HG02588 (cell line): ENCODE results near the gene ABCD2.
"Not testable (repeated sequence)": the region's sequence is repeated elsewhere in the genome, so short reads cannot be mapped to it uniquely, and the experiment has no call there.

Source experiments
- ATAC-seq: cut with Tn5 transposase; IDR thresholded peaks from one replicate; pipeline ENCODE4 v1.9.1; 2021; ENCODE audit warnings: mild to moderate bottlenecking, moderate library complexity; ENCODE audit not compliant: unreplicated experiment

Gene ABCD2

DNA sequence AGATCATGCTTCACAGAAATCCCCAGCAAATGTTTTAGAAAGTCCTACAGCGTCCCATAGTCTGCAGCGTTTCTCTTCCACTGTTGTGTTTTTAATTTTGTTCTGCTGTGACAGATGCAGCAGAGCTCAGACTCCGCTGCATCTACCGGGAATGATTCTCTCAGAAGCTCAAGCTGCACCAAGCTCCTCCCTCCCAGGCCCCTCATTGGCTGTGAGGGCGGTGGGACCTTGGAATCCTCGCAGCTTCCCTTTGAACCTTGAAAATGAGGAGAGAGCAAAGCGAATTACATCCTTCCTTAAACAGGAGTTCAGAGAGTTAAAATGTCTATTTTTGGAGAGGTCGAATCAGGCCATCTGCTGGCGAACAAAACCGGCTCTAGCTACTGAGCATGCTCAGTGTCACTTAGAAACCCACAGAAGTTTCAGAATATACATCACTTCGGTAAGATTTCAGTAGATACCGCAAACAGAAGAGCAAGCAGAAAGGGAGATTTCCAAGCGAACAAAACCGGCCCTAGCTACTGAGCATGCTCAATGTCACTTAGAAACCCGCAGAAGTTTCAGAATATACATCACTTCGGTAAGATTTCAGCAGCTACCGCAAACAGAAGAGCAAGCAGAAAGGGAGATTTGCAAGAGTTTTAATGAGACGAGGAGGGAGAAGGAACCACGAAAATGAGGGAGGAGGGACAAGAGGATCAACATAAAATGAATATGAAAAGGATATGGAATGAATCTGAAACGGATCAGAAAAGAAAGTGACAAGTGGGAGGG is at the start of gene ABCD2:
TSS of gene ABCD2 (minus strand) at position 144 of the 774 bp plus-strand sequence. CDS start 188 bp downstream, outside the sequence.
- peak; percentile 77 for ATAC-seq

DNA sequence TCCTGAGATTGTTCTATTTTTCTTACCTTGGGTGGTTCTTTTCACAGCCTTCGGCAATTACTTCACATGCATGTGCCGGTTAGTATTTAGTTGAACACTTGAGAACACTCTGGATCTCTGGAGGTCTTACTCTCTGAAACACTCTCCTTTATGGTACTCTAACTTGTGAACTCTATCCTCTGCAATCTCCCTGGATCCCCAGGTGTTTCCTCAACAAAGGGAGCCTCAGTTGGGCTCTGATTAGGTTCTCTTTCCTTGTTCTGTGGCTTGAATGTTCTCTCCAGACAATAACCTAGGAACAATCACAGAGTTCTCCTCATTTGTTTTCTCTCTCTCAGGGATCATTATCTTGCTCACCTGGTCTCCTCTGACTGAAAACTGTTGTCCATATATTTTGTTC is 40.5 kb upstream of the ABCD2 start:
- no peak for ATAC-seq

GRCh38 chr12:39647383-39647782 is 27.8 kb upstream of the ABCD2 start:
- no peak for ATAC-seq

DNA sequence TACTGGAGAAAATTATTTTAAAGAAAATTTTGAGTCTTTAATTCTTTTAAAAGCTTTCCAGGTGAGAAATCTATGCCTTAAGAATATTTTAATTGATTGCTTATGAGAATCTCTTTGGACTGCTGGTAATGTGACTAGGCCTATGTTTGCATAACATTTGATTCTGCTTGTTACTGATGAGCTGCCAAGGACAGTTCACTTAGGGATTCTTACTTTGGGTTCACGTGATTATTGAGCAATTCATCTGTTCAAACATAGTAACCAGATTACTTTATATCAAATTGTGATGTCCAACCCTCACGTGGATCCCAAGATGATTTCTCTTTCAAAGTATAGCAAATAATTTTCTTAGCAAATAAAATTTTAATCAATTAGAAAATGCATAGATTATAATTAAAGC is 27.4 kb upstream of the ABCD2 start:
- no peak for ATAC-seq

DNA sequence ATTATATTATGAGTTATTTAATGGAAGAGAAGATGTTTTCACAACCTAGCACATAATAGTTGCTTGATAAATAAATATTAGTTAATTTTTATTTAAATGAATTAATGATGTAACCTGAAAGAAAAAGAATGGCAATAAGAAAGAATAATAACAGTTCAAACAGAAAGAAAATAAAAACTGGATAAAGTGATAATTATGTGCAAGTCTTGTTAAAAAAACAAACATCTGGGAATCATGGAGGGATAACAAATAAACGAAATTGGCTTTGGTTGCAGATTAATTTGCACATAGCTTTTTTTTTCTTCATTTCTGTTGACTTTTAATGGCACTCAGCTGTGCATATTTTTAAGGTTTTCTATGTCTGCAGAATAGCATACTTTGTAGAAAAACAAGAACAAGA is 23.4 kb upstream of the ABCD2 start:
- ATAC-seq: no peak

DNA sequence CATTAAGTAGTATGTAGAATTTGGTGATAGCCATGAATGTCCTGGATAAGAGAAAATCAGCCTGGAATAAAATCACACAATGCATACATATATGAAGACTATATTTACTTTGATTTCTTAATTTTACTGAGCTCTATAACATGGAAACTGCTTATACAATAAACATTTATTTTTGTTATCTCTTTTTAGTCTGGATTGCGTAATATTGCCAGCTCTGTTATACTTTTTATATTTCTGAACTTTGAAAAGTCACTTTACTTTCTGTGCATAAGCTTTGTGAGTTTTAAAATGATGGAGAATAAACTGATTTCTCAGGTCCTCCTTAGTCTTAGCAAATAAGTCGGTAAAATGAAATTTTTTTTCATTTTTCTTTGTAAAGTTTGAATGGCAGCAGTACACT is 19.2 kb upstream of the ABCD2 start:
- ATAC-seq: no peak

DNA sequence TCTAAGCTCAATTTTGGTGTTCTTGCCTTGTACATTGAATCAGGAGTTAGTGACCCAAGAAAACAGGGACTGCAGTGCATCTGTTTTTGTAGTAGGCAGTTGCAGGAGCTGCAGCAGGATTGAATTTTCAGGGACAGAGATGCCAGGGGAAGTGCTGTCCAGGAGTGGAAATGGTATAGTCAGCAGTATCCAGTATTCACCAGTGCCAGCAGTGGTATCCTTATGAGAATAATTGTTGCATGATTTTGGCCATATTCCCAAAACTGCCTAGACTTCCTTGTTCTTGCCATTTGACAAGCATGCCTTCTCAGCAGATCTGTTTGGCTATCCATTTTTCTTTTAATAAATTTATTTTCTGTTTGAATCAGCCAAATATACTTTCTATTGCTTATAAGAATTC is 18.6 kb upstream of the ABCD2 start:
- no peak for ATAC-seq

- no peak for ATAC-seq
These were observed 13.1 kb upstream of the ABCD2 start for GRCh38 chr12:39632670-39633069.

GRCh38 chr12:39628836-39629235 is 9.2 kb upstream of the ABCD2 start:
- ATAC-seq: no peak

DNA sequence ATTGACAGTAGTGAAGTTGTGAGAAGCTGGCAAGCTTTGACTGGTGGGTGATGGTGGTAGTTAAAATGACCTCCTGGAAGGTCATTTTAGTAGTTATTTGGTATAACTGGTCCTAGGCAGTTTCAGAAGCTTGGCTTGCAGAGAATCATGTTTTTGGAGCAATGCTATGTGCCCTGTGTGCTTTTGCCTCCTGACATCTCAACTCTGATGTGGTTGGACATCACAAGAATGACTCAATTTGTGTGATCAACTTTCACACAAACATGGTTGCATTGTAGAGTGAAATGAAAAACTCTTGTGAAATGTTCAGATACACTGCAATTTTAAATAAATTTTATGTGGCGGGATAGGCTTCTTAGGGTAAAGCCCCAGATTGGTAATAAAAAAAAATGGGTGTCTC is 8.3 kb upstream of the ABCD2 start:
- ATAC-seq: no peak

- ATAC-seq: no peak
These were observed 6.6 kb upstream of the ABCD2 start for GRCh38 chr12:39626033-39626814.

GRCh38 chr12:39623919-39624318 is 4.3 kb upstream of the ABCD2 start:
- ATAC-seq: no peak

- not testable (repeated sequence) for ATAC-seq
These were observed 3.6 kb upstream of the ABCD2 start for GRCh38 chr12:39623160-39623559.

DNA sequence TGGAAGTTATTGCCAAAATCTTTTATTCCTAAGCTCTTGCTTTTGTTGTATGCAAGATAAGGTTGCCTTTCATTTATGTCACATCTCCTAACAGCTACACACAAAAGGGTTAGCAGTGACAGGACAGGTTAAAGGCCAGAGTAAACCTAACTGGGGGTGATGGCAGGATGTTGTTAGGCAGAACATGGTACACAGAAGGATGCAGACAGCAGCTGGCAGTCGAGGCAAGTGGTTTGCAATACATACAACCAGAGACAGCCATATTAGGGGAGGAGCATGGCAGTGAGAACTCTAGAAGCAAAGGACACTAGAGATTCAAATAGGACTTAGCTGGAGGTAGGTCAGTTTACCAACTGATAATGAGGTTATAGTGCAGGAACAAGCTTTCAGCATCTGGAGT is 2.7 kb upstream of the ABCD2 start:
- no peak for ATAC-seq

DNA sequence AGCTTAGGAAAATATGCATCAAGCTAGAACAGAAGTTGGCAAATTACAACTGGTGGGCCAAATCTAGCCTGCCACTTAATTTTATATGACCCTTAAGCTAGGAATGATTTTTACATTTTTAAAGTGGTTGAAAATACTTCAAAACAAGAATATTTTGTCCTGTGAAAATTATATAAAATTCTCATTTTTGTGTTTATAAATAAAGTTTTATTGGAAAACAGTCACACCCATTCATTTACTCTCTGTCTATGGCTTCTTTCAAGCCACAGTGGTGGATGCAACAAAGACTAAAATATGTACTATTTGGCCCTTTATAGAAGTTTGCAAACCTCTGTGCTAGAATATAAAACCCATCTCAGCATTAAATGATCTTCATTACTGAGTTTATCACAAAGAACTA is 2.1 kb upstream of the ABCD2 start:
- no peak for ATAC-seq

DNA sequence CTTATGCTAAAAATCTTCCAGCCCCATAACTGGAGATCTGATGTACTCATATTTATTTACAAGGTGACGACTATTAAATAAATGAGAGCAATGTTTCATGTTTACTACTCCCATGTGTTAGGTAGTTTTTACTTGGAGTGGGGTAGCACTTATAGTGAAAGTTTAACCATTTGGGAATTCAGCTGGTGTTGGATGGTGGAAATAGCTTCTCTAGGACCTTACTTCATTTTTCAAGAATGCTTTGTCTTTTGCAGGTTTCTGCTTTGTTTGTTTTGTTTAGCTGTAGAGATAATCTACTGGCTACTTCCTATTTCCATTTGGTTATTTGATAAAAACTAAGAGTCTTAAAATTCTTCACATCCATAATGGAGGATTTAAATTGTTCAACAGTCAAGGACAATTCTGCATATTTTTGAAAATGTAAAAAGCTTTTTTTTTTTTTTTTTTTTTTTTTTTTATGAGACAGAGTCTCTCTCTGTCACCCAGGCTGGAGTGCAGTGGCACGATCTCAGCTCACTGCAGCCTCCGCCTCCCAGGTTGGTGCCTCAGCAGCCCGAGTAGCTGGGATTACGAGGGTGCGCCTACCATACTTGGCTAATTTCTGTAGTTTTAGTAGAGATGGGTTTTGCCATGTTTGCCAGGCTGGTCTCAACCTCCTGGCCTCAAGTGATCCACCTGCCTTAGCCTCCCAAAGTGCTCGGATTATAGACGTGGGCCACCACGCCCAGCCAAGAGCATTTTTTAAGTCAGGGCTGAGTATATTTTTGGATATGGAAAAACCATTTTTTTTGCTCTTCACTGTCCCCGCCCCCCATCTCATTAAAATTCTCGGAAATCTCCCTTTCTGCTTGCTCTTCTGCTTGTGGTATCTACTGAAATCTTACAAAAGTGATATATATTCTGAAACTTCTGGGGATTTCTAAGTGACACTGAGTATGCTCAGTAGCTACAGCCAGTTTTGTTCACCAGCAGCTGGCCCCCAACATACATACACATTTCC is 1.4 kb upstream of the ABCD2 start:
- peak; percentile 37 for ATAC-seq

- ATAC-seq: peak; percentile 13
These were observed 315 bp downstream of the ABCD2 start for GRCh38 chr12:39619316-39619659.

DNA sequence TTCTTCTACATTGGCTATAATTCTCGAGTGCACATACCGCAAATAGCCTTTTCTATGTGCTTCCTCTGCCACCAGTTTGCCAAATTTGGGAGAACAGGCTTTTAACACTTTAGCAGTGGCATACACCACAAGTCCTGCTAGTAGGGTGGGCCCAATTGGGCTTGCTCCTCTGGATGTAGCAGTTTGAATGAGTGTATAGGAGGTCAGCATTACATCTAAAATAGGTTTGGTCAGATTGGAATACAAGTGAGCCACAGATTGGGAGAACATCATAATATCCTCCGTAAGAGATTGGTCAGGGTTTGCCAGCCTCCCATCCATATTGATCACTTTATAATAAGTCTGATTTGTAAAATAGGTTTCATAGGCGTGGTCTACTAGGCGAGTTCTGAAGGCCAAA is 902 bp downstream of the ABCD2 start:
- no peak for ATAC-seq

DNA sequence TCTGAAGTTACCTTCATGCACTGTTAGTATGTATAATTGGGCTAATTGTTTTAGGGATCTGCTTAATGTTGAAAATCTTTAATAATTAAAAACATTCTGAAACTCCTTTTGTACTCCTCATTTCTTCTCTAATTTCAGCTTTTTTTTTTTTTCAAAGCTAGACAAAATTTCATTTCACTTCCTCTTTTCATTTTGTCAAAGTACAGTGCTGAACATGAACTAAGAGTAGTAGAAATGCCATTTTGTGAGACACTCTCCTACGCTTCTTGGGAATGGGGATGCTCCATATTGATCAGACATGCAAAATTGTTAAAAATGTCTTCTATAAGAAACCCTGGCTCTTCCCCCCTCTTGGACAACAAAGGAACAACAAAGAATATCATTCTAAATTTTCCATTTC is 1.7 kb downstream of the ABCD2 start:
- no peak for ATAC-seq

- ATAC-seq: no peak
These were observed 2.9 kb downstream of the ABCD2 start for GRCh38 chr12:39616666-39617065.

- no peak for ATAC-seq
These were observed 3.4 kb downstream of the ABCD2 start for GRCh38 chr12:39616251-39616650.
